MM.1S (cell line): Measurements from ENCODE around the gene GOLGA8S.

Experiments
- DNase-seq: peaks from one replicate; pipeline ENCODE4 v3.0.0-alpha.2; 2015
- H2AFZ ChIP-seq: fragments of 300-600 bp; sonication (generic); 2 replicates; pipeline ENCODE4 v1.6.0; 2016; ENCODE audit warnings: antibody characterized with exemption, low read length
- H3F3A ChIP-seq: fragments of 300-600 bp; sonication (generic); 2 replicates; pipeline ENCODE4 v1.6.1; 2016; ENCODE audit warnings: mild to moderate bottlenecking, antibody characterized with exemption, low read length, moderate library complexity, mixed read lengths; ENCODE audit not compliant: insufficient read depth
- H3K27ac ChIP-seq: fragments of 300-600 bp; sonication (generic); 2 replicates; pipeline ENCODE4 v1.5.1; 2016; ENCODE audit warnings: mild to moderate bottlenecking, low read length
- H3K27me3 ChIP-seq: fragments of 300-600 bp; sonication (generic); replicated peaks from 2 replicates; pipeline ENCODE4 v1.6.0; 2016; ENCODE audit warnings: low read length; ENCODE audit not compliant: insufficient read depth
- H3K36me3 ChIP-seq: fragments of 300-600 bp; sonication (generic); replicated peaks from 2 replicates; pipeline ENCODE4 v1.6.1; 2016; ENCODE audit warnings: mild to moderate bottlenecking, low read length, mixed read lengths; ENCODE audit not compliant: insufficient read depth
- H3K4me1 ChIP-seq: fragments of 300-600 bp; sonication (generic); 2 replicates; pipeline ENCODE4 v1.6.1; 2016; ENCODE audit warnings: low read length, mixed read lengths
- H3K4me2 ChIP-seq: fragments of 300-600 bp; sonication (generic); 2 replicates; pipeline ENCODE4 v1.6.0; 2016; ENCODE audit warnings: low read depth, low read length
- H3K4me3 ChIP-seq: fragments of 300-600 bp; sonication (generic); 2 replicates; pipeline ENCODE4 v1.5.1; 2016; ENCODE audit warnings: low read length, mixed read lengths
- H3K79me2 ChIP-seq: fragments of 300-600 bp; sonication (generic); 2 replicates; pipeline ENCODE4 v1.6.1; 2016; ENCODE audit warnings: mixed run types, low read length, mixed read lengths
- H3K9ac ChIP-seq: fragments of 300-600 bp; sonication (generic); 2 replicates; pipeline ENCODE4 v1.6.1; 2016; ENCODE audit warnings: low read length, mixed read lengths
- H3K9me2 ChIP-seq: fragments of 300-600 bp; sonication (generic); replicated peaks from 2 replicates; pipeline ENCODE4 v1.6.1; 2016; ENCODE audit warnings: mild to moderate bottlenecking, low read length, mixed read lengths; ENCODE audit not compliant: insufficient read depth
- H3K9me3 ChIP-seq: fragments of 300-600 bp; sonication (generic); replicated peaks from 2 replicates; pipeline ENCODE4 v1.6.1; 2016; ENCODE audit warnings: mild to moderate bottlenecking, low read length, mixed read lengths; ENCODE audit not compliant: insufficient read depth
- H4K20me1 ChIP-seq: fragments of 300-600 bp; sonication (generic); 2 replicates; pipeline ENCODE4 v1.6.1; 2016; ENCODE audit warnings: mild to moderate bottlenecking, low read length, moderate library complexity, mixed read lengths; ENCODE audit not compliant: insufficient read depth
- EZH2 ChIP-seq: fragments of 300-600 bp; sonication (generic); optimal IDR thresholded peaks from 2 replicates; pipeline ENCODE3; 2017; ENCODE audit warnings: low read depth, mild to moderate bottlenecking, antibody characterized with exemption, low read length, mixed read lengths
- EZH2phosphoT487 ChIP-seq: fragments of 300-600 bp; sonication (generic); IDR thresholded peaks from 2 replicates; pipeline ENCODE4 v1.6.1; 2018; ENCODE audit warnings: antibody characterized with exemption, low read length
- TF ChIP-seq, protein P1 (sequence below): fragments of 300-600 bp; sonication (generic); IDR thresholded peaks from 2 replicates; pipeline ENCODE4 v1.5.1; 2016; ENCODE audit warnings: antibody characterized with exemption, low read length, mixed read lengths

GOLGA8S gene

DNA sequence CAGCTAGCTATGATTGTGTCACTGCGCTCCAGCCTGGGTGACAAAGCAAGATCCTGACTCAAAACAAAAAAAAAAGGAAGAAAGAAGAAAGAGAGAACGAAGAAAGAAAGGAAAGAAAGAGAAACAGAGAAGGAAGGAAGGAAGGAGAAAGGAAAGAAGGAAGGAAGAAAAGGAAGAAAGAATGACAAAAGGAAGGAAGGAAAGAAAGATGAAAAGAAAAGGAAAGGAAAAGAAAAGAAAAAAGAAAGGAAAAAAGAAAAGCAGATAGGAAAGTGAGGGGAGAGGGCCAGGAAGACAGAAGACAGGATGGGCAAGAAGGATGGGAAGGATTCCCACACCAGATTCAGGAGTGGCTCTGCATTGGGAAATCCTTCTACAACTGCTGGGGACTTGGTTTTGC, 47.6 kb downstream of the GOLGA8S start:
- Histone ChIP-seq H3K27me3 (no peaks in the 10 kb centered on the region), H3F3A (no peaks in the 10 kb centered on the region), H3K9me2 (no peaks in the 10 kb centered on the region), H3K4me3 (no peak overlapping the region), H3K27ac (no peak overlapping the region), H3K4me2 (no peak overlapping the region), H3K9ac (no peak overlapping the region), H3K4me1 (peaks cover 17% of the 10 kb centered on the region), H3K79me2 (no peaks in the 10 kb centered on the region), H2AFZ (no peak overlapping the region), H4K20me1 (no peaks in the 10 kb centered on the region), H3K9me3 (no peaks in the 10 kb centered on the region), H3K36me3 (no peaks in the 10 kb centered on the region)
- DNase-seq = no peak
- TF ChIP-seq EZH2 = no peak
- TF ChIP-seq EZH2phosphoT487 = no peak
- TF ChIP-seq, protein P1, sequence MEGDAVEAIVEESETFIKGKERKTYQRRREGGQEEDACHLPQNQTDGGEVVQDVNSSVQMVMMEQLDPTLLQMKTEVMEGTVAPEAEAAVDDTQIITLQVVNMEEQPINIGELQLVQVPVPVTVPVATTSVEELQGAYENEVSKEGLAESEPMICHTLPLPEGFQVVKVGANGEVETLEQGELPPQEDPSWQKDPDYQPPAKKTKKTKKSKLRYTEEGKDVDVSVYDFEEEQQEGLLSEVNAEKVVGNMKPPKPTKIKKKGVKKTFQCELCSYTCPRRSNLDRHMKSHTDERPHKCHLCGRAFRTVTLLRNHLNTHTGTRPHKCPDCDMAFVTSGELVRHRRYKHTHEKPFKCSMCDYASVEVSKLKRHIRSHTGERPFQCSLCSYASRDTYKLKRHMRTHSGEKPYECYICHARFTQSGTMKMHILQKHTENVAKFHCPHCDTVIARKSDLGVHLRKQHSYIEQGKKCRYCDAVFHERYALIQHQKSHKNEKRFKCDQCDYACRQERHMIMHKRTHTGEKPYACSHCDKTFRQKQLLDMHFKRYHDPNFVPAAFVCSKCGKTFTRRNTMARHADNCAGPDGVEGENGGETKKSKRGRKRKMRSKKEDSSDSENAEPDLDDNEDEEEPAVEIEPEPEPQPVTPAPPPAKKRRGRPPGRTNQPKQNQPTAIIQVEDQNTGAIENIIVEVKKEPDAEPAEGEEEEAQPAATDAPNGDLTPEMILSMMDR = no peak

DNA sequence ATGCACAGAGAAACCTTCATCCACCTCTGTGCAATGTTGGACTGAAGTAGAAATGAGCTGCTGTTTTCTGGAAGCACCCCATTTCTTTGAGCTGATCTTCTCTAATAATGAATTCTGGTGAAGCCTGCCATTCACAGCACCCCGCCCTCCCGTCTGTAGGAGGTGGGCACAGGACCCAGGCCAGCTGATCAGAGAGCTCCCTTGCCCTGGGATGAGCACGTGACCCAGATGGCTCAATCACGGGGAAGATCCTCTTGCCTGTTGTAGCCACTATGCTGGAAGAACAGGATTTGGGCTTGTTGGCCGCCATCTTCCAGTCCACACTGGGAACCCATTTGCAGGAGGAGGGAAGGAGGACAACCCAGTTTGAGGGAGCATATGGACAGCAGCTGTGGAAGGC, 48.0 kb downstream of the GOLGA8S start:
- no peaks in the 10 kb centered on the region for H4K20me1 ChIP-seq
- H3K36me3 ChIP-seq = no peaks in the 10 kb centered on the region
- H3K79me2 ChIP-seq = no peaks in the 10 kb centered on the region
- peaks cover 16% of the 10 kb centered on the region for H3K4me1 ChIP-seq
- H3F3A ChIP-seq = no peaks in the 10 kb centered on the region
- H3K4me3 ChIP-seq = no peak overlapping the region
- H3K4me2 ChIP-seq = no peak overlapping the region
- H2AFZ ChIP-seq = peak overlapping the region; percentile 31; the same call in 1 of the 2 replicates
- no peak overlapping the region for H3K9ac ChIP-seq
- no peak for DNase-seq
- H3K9me3 ChIP-seq = no peaks in the 10 kb centered on the region
- H3K27me3 ChIP-seq = no peaks in the 10 kb centered on the region
- TF ChIP-seq EZH2phosphoT487 = no peak
- no peak for TF ChIP-seq EZH2
- TF ChIP-seq, protein P1 = no peak
- H3K27ac ChIP-seq = no peak overlapping the region
- H3K9me2 ChIP-seq = no peaks in the 10 kb centered on the region

DNA sequence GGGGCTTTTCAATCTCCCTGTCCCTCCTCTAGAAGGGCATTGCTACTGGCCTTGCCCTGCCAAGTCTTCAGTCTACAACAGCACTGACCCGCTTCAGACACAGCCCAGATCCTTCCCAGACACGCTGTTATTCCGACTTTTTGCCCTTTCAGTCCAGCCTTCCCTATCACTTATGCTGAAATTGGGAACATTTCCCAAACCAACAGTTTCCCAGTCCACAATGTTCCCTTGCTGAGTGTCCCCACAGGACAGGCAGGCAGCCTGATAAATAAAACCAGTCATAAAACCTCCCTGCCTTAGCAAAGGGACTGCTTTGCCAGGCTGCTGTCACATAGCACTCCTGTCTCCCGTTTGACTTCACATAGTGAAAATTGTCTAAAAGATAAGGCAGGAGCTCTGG, 49.0 kb downstream of the GOLGA8S start:
- TF ChIP-seq EZH2phosphoT487 = no peak
- no peak for TF ChIP-seq EZH2
- TF ChIP-seq, protein P1 = no peak
- Histone ChIP-seq H3K9me2 (no peaks in the 10 kb centered on the region), H3K4me2 (no peak overlapping the region), H3K27me3 (no peaks in the 10 kb centered on the region), H3K9me3 (no peaks in the 10 kb centered on the region), H3K27ac (no peak overlapping the region), H3K9ac (no peak overlapping the region), H2AFZ (no peak overlapping the region), H3K79me2 (no peaks in the 10 kb centered on the region), H3K4me3 (no peak overlapping the region), H3K4me1 (peaks cover 9% of the 10 kb centered on the region), H3F3A (no peaks in the 10 kb centered on the region), H4K20me1 (no peaks in the 10 kb centered on the region), H3K36me3 (no peaks in the 10 kb centered on the region)
- DNase-seq = no peak
